HG03060 (cell line): ENCODE measurements around the gene PRRX1.

ENCODE experiments used
- ATAC-seq: cut with Tn5 transposase; IDR thresholded peaks from one replicate; pipeline ENCODE4 v1.9.1; 2021; ENCODE audit warnings: low read depth, moderate number of reproducible peaks; ENCODE audit not compliant: unreplicated experiment

The PRRX1 gene

DNA sequence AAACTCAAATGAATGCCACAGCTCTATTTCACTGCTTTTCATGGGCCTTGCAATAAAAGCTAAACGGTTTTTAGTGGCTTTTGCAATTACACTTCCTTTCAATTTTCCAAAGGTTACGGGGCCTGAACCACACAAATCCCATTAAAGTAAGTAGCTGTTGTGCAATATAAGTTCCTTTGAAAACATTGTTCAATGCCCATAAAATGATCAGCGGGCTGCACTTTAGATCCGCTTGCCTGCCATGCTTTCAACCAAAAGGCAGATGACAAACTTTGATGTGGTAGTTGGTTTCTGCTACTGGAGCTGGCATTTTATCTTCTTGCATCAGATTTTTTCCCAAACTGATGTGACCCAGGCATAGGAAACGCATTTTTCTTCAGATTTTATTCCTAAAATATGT lies 50.2 kb downstream of the PRRX1 start:
- ATAC-seq: no peak

DNA sequence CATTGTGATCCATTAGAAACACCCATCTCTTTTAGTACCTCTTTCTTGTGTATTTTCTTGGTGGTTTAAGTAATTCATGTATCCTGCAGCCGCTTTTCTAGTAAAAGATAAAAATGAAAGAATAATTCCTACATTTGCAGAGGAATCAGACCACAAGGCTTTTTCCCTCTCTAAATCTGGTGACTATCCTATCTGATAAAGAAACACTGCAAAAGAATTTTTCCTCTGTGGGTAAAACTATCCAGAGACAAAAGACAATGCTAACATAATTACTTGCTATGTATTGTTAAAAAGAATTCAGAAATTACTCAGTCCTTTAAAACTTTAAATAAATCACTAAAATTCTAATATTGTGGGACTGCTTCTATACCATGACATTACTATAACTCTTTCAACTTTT lies 51.0 kb downstream of the PRRX1 start:
- ATAC-seq: no peak

DNA sequence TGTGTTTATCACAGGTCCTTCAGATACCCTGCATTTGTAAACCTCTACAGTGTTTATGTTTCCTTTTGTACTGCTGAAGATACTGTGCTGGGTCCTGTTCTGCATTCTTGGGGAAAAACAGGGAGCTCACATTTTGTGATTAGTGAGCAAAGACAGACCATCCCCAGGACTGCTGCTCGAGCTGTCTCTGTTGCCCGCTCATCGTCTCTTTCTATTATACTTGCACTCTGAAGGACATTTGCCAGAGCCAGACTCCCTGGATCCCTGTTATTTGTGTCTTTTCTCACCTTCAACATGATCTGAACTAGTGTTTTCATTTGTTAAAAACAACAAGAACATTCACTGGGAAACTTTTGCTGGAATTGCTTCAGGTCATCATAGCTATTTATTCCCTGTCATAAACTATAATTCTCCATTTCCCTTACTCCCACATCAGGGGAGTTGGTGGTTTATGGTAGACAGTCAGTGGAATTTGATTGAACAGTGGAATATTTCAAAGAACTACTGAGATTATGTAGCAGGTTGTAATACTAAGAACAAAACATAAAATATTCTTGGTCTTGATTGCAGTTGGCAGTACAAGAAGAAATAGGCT lies 53.0 kb downstream of the PRRX1 start:
- no peak for ATAC-seq

DNA sequence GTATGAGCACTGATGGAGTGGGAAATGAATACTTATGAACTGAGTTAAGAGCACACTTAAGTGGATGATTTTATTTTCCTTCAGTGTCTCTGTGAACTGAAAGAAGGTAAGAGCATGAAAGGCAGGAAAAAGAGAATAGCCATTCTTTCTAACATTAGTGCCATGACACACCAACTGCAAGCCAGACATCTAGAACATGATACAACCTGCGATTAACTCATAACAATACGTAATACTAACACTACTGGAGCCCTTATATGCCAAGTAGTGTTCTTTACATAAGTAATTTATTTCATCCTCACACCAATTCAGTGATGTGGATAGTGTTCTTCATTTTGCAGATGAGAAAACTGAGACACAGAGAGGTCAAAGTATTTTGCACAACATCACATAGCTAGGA lies 56.7 kb downstream of the PRRX1 start:
- ATAC-seq: no peak

DNA sequence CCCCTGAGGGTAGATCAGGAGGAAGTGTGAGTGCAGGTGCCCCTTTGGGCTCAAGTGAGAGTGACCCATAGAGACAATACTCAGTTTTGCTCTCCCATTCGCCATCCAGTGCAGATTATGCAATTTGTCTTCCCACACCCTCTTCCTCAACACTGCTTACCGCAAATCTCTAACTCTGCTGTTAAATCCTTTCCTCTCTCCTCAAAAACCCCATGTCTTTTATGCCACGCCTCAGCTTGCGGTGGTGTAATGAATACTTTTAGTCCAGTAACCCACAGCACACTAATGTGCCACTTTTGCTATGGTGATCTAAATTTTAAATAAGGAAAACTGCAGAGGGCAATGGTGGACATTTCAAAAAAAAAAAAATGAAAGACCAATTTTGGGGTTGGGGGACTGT lies 57.7 kb downstream of the PRRX1 start:
- ATAC-seq: no peak

DNA sequence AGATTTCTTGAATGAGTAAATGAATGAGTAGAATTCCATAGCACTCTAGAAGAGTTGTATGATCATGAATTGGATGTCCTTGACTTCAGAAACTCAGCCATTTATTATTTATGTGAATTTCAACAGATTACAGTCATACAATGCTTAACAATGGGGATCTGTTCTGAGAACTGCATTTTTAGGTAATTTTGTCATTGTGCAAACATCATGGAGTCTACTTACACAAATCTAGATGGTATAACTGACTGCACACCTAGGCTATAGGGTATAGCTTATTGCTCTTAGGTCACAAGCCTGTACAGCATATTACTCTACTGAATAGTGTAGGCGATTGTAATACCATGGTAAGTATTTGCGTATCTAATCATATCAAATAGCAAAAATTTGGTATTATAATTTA lies 59.6 kb downstream of the PRRX1 start:
- ATAC-seq: no peak

DNA sequence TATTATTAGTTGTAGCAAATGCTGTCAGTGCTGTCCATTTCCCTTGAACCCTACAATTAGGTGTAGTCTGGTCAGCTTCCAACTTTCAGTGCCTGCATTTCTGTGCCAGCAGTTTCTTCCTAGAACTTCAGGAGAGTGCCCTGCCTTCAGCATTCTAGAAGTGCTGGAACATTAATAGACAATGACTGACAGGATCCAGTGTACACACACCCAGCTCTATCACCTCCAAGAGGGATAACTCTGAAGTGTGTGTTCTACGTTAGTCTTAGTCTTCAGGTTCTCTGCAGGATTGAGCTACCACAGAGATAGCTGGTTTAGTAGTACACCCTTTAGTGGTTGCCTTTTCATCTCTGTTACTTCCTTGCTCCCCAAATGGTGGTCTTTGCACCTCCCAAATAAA lies 61.4 kb downstream of the PRRX1 start:
- ATAC-seq: no peak

DNA sequence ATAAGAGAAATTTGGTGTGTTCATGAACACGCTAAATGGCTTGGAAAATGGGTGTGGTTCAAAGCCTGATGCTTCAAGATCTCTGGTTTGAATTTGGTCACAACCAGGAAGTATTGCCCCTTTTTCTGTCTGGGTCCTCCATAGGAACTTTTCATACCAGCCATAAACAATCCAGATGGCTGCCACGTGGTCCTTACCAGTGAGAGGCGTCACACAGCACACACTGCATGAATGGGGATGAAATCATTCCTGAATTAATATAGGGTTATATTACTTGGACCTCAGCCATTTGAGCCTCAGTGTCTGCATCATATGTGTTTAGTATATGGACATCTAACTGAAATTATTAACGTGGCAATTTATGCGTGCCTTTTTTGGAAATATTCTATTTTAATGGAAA lies 64.0 kb downstream of the PRRX1 start:
- ATAC-seq: no peak

DNA sequence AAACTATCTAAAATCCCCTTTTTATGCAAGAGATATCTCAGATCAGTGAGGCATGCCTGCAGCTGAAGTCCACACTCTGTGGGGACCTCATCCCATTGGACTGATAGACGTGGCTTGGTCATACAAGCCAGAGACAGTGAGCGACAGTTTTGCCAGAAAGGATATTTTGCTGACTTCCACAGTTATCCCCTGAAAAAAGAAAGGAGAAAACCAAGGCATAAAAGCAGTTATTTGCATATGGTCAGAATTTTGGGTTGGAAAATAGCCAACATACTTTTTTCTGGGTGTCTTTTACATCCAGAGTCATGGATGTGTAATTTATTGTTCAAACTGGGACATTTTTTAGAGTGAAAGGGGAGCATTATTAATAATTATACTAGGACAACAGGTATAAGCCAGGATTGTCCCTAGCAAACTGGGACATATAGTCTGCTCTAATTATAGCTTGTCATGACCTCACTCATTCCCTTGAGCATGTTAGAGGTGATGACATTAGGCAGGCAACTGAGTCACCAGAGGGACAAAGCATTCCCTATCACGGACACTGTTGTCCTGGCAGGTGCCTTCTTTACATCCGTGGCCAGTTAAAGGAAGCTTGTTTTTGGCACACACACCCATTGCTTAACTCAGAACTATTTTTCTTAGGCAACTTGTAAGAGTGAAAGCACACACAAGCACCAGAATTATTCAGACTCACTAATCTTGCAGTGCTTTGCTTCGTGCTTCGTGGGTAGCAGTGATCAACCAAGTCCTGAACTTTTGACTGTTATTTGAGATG lies 65.5 kb downstream of the PRRX1 start:
- ATAC-seq: no peak

DNA sequence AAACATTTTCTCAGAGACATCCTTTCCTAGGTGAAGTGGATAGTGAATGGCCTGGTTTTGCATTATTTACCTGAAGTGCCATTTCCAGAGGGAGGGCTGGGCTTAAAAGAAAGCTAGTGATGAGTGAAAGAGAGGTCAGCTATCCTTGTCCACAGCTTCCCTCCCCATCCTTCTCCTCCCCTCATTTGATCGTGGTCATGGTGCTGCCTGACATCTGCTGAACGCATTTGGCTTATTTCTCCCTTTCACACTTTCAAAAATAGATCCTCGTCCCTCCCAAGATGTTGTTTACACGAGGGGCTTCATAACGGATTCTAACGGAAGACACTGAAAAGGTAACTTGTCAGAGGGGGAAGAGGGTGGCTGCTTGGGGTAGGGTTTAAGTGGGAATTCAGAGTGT lies 66.1 kb downstream of the PRRX1 start:
- no peak for ATAC-seq

DNA sequence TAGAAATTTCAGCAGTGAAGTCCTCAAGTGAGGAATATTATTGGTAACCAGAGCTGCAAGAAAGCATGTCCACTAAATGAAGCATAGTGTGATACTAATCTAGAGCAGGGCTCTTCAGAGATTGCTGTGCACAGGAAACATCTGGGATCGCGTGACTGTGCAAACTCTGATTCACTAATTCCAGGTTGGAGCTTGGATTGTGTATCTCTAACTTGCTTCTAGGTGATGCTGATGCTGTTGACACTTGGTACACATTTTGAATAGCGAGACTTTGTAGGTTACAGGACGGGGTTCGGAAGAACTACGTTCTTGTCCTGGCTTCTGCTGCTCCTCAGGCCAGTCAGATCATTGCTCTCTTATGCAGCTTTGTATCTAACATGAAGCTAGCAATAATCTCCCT lies 66.5 kb downstream of the PRRX1 start:
- ATAC-seq: no peak

DNA sequence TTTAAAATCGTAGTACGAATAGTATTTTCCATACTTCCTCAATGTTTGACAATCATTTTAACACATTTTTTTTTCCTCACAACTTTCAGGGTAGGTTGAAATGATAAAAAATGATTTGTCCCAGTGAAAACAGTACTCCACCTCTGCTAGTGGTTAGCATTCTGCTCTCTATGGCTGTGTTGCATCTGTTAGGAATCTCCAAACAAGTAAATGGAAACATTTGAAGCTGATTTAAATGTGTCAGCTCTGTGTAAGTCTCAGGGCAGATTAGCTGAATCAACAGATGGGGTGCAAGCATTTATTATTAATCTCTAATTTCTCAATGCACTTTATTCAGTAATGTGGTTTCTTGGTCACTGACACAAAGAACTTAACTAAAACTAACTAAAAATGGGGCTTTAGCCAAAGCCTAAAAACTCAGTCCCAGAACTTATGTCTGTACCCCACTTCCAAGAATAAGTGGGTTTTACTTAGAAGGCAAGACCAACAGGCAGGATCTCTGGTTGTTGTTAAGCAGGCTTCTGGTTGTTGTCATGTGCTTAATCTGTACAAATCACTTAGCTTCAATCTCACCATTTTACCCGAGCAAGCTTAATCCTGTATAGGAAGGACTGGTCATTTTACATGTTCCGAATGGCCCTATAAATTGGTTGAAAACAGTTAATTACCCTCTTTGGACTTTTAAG lies 67.8 kb downstream of the PRRX1 start:
- ATAC-seq: no peak

DNA sequence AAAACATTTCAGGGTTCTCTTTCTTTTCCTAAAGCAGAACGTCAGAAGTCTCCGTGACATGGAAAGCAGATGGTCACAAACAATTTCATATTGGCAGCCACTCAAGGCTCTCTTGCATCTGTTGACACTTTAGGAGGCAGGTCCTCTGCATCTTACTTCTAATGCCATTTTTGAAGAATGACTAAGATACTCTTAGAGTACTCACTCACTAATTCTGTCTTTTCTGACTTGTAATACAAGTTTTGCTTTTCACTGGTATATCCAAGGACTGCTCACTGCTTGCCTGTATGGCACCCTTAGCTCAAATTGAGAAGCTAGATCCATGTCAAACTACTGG lies 68.3 kb downstream of the PRRX1 start:
- ATAC-seq: no peak

DNA sequence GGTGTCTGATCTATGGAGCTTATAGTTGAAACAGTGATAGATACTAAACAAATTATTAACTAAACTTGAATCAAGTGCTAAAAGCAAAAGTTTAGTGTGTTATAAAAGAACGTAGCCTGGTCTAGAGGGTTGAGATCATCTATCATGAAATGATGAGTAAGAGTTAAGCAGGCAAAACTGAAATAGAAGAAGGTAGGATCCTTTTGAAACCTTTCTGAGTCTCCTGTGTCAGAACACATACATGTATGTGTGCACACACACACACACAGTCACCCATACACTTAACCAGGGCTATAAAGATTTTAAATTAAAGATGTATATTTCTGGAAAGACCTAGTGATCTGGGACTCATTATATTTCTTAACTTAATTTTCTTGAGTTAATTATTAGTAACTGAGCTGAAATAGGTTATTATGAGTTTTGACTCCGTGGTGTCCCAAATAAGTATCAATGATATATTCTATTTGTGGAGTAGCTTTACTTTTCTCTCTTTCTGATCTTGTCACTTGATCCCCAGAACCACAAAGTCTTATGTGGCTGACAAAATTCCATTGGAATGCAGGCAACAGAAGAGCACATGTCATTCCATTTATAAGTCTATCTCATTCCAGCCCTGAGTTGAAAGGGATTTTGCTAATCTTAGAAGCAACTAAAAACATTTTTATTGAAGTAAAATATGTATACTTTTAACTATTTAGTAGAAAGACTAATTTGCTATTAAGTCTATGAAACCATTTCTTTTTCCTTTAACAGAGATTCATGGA lies 70.7 kb downstream of the PRRX1 start:
- ATAC-seq: no peak

DNA sequence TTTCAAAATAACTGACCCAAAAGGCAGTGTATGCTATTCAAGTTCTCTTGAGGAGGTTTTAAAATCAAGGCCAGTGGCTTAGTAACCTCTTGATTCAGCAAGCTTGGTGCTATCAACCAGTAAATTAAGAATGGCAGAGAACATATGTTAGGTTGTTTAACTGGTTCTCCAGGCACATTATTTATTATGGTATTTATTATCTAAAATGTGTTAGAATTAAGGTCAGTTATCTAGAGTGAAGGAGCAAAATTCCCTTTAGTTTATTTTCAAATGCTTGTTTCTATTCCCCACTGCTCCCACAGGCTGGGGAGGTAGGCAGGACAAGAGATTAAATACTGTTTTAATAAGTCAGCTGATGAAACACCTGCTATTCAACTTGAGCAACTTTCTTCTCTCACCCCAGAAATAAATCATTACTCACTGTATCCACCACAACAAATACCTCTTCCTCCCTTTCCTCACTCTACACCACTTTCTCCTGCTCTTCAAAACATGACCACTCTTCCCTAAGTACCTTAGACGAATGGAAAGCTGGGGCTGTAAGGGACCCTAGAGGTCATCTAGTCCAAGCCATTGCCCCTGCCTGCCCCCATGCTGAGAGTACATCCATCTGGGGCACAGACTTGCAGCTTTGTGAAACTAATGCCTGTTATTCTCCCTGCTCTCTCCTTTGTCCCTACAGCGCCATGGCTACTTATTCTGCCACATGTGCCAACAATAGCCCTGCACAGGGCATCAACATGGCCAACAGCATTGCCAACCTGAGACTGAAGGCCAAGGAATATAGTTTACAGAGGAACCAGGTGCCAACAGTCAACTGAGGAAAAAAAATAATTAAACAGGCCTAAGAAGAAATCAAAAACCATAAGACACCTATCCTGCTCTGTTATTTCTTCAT lies 71.7 kb downstream of the PRRX1 start:
- no peak for ATAC-seq

DNA sequence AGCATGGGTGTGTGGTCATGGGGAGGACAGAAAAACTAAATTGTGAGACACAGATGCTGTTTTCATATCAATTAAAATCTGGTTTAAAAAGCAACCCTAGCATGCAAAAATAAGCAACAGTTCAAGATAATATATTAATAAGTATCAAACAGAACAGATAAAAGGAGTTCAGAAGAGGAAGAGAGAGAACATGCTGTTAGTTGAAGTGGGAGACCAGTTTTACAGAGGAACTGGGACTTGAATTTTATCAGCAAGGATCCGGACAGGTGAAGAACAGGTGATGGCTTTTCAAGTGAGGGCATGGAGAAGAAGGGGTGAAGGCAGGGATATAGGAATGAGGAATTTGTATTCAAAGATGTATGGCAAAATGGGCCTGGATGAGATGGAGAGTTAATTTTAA lies 75.9 kb downstream of the PRRX1 start:
- ATAC-seq: no peak

DNA sequence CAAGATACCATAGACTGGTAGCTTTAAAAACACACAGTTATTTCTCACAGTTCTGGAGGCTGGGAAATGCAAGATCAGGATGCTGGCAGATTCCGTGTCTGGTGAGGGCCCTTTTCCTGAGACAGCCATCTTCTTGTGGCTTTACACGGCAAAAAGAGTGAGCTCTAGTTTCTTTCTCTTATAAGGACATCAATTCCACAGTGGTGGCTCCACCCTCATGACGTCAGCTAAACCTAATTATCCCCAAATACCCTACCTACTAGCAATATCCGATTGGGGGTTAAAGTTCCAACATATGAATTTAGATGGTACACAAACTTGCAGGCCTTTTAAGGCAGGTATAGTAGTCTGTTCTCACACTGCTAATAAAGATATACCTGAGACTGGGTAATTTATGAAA lies 77.7 kb downstream of the PRRX1 start:
- ATAC-seq: no peak

DNA sequence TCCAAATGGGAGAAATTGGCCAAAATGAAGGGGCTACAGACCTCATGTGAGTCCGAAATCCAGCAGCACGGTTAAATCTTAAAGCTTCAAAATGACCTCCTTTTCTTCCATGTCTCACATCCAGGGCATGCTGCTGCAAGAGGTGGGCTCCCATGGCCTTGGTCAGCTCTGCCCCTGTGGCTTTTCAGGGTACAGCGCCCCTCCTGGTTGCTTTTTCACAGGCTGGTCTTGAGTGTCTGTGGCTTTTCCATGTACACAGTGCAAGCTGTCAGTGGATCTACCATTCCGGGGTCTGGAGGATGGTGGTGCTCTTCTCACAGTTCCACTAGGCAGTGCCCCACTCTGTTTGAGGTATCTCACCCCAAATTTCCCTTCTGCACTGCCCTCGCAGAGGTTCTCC lies 78.7 kb downstream of the PRRX1 start:
- ATAC-seq: no peak

DNA sequence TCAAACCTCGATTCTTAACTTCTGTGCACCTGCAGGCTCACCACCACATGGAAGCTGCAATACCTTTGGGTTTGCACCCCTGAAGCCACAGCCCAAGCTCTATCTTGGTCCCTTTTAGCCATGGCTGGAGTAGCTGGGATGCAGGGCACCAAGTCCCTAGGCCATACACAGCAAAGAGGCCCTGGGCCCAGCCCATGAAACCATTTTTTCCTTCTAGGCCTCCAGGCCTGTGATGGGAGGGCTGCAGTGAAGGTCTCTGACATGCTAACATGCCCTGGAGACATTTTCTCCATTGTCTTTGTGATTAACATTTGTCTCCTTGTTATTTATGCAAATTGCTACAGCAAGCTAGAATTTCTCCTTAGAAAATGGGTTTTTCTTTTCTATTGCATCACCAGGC lies 79.2 kb downstream of the PRRX1 start:
- ATAC-seq: no peak

DNA sequence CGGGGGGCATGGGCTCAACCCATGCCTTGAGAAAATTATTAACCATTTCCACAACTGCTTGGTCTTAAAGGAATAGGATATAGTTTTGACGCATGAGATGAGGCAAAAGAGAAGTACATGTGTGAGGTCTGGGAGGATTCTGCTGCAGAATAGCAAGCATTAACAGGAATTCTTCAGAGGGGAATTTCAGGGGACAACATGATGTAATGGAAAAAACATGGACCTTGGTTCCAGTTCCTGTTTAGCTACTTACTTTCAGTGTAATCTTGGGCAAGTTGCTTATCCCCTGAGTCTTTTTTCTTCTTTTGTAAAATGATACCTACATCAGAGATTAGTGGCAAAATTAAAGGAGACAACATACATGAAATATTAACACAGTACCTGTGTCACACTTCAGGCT lies 85.6 kb downstream of the PRRX1 start:
- no peak for ATAC-seq
